BE2C (cell line): Measurements from ENCODE around the gene RPS6KA2.
"Not testable (repeated sequence)": the region's sequence is repeated elsewhere in the genome, so short reads cannot be mapped to it uniquely, and the experiment has no call there.

ENCODE experiments used
- DNase-seq: peaks from one replicate; pipeline ENCODE4 v3.0.0-alpha.2; 2020
- H3K27me3 ChIP-seq: fragments of 250-450 bp; sonication (Bioruptor Pico); 2 replicates; pipeline ENCODE4 v1.5.1; 2020; ENCODE audit warnings: mild to moderate bottlenecking
- H3K36me3 ChIP-seq: fragments of 250-450 bp; sonication (Bioruptor Pico); 2 replicates; pipeline ENCODE4 v1.5.1; 2020; ENCODE audit warnings: mild to moderate bottlenecking
- H3K4me1 ChIP-seq: fragments of 250-450 bp; sonication (Bioruptor Pico); 2 replicates; pipeline ENCODE4 v1.5.1; 2020
- H3K4me3 ChIP-seq: 2 replicates; pipeline ENCODE4 v1.5.1; 2011; ENCODE audit warnings: low read depth, low read length
- H3K9me3 ChIP-seq: fragments of 250-450 bp; sonication (Bioruptor Pico); 2 replicates; pipeline ENCODE4 v1.5.1; 2020
- TF ChIP-seq, protein P1 (sequence below): IDR thresholded peaks from 2 replicates; pipeline ENCODE4 v1.5.1; 2012; ENCODE audit warnings: mild to moderate bottlenecking, low read depth, low read length

RPS6KA2 gene

GRCh38 chr6:166532302-166532701, 94.7 kb downstream of the RPS6KA2 start:
- TF ChIP-seq, protein P1, sequence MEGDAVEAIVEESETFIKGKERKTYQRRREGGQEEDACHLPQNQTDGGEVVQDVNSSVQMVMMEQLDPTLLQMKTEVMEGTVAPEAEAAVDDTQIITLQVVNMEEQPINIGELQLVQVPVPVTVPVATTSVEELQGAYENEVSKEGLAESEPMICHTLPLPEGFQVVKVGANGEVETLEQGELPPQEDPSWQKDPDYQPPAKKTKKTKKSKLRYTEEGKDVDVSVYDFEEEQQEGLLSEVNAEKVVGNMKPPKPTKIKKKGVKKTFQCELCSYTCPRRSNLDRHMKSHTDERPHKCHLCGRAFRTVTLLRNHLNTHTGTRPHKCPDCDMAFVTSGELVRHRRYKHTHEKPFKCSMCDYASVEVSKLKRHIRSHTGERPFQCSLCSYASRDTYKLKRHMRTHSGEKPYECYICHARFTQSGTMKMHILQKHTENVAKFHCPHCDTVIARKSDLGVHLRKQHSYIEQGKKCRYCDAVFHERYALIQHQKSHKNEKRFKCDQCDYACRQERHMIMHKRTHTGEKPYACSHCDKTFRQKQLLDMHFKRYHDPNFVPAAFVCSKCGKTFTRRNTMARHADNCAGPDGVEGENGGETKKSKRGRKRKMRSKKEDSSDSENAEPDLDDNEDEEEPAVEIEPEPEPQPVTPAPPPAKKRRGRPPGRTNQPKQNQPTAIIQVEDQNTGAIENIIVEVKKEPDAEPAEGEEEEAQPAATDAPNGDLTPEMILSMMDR: no peak
- Histone ChIP-seq H3K4me3 (no peak overlapping the region), H3K4me1 (no peaks in the 10 kb centered on the region), H3K27me3 (no peaks in the 10 kb centered on the region), H3K36me3 (peaks cover 19% of the 10 kb centered on the region), H3K9me3 (no peaks in the 10 kb centered on the region)
- no peak for DNase-seq

DNA sequence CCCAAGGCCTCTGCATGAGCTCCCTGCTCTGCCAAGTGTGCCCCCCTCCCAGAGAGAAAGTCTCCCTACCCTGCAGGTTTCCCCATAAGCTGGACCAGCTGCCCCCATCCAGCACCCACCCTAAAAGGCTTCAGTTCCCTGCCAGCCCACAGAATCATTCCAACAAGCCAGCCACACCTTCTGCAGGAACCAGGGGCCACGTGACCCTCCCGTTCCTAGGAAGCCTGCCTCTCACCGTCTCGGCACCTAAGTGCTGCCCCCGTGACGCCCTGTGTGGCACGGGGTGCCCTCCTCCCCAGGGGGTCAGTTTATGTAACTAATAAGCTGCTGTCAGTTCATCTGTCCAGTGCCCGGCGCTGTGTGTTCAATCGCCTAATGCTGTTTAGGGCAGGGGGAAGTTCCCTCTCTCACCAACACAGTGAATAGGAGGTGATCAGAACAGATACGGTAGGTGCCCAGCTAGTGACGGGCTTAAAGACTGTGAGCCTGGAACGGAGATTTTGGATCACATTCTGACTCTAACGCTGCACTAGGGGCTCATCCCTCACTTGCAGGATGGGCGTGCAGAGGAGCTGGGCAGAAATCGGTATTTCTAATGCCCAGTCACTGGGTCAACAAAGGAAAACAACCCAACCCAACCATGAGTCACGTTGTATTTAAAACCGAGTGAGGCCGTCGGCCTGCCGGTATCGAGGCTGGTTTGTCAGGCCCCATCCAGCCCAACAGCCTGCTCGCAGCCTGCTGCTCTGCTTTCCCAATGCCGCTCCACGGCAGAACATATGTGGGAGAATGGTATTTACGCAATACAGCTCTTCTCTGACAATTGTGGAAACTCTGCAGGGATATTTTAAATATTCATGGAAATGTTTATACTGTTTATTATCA, 96.6 kb downstream of the RPS6KA2 start:
- Histone ChIP-seq H3K9me3 (no peaks in the 10 kb centered on the region), H3K36me3 (peaks cover 15% of the 10 kb centered on the region), H3K27me3 (no peaks in the 10 kb centered on the region), H3K4me1 (no peaks in the 10 kb centered on the region), H3K4me3 (no peak overlapping the region)
- DNase-seq: no peak
- TF ChIP-seq, protein P1: no peak

- Histone ChIP-seq H3K4me3 (no peak overlapping the region), H3K4me1 (no peaks in the 10 kb centered on the region), H3K27me3 (no peaks in the 10 kb centered on the region), H3K36me3 (peaks cover 15% of the 10 kb centered on the region), H3K9me3 (no peaks in the 10 kb centered on the region)
- no peak for DNase-seq
- TF ChIP-seq, protein P1: no peak
Measured at GRCh38 chr6:166529586-166529985, 97.5 kb downstream of the RPS6KA2 start.

DNA sequence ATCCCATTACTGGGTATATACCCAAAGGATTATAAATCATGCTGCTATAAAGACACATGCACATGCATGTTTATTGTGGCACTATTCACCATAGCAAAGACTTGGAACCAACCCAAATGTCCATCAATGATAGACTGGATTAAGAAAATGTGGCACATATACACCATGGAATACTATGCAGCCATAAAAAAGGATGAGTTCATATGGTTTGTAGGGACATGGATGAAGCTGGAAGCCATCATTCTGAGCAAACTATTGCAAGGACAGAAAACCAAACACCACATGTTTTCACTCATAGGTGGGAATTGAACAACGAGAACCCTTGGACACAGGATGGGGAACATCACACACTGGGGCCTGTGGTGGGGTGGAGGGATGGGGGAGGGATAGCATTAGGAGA, 98.0 kb downstream of the RPS6KA2 start:
- not testable (repeated sequence) for H3K4me3 ChIP-seq, H3K27me3 ChIP-seq, DNase-seq, H3K4me1 ChIP-seq, H3K9me3 ChIP-seq
- peaks cover 15% of the 10 kb centered on the region for H3K36me3 ChIP-seq

GRCh38 chr6:166527849-166528248, 99.2 kb downstream of the RPS6KA2 start:
- Histone ChIP-seq H3K27me3 (no peaks in the 10 kb centered on the region), H3K36me3 (peaks cover 15% of the 10 kb centered on the region), H3K4me1 (no peaks in the 10 kb centered on the region), H3K9me3 (no peaks in the 10 kb centered on the region), H3K4me3 (no peak overlapping the region)
- TF ChIP-seq, protein P1: no peak
- no peak for DNase-seq

GRCh38 chr6:166526937-166527336, 100.1 kb downstream of the RPS6KA2 start:
- H3K27me3 ChIP-seq: no peaks in the 10 kb centered on the region

More at GRCh38 chr6:166526937-166527336, 100.1 kb downstream of the RPS6KA2 start:
- DNase-seq: no peak
- Histone ChIP-seq H3K36me3 (peaks cover 15% of the 10 kb centered on the region), H3K4me3 (no peak overlapping the region), H3K4me1 (no peaks in the 10 kb centered on the region), H3K9me3 (no peaks in the 10 kb centered on the region)
- TF ChIP-seq, protein P1: no peak
